Measurements from ENCODE around the gene AMACR. TPM values are rescaled to one million over a fixed set of nuclear protein-coding genes. Genes with fewer than 3 reads are reported as not detected.

The AMACR gene
- total RNA-seq, 1 donor from 2014 or later, result 9.8 TPM

- H3K27ac Mint-ChIP-seq, result no peak overlapping the region
- DNase-seq (ENCODE audit: low spot score in 2 of 2, unreplicated experiment in 2 of 2), result no peak
- no peaks in the 10 kb centered on the region for H3K9me3 Mint-ChIP-seq
- no peak for TF ChIP-seq CTCF (IDR thresholded peaks at IDR 0.05; ENCODE audit: unreplicated experiment)
- H3K4me3 Mint-ChIP-seq, result no peak overlapping the region
- H3K36me3 Mint-ChIP-seq, result no peaks in the 10 kb centered on the region
- H3K4me1 Mint-ChIP-seq, result peaks cover 4% of the 10 kb centered on the region
- peaks cover 74% of the 10 kb centered on the region for H3K27me3 Mint-ChIP-seq (ENCODE audit: low read depth)
Observed at GRCh38 chr5:33938507-33938796, 69.4 kb downstream of the AMACR start.

- H3K27me3 Mint-ChIP-seq (ENCODE audit: low read depth), result peaks cover 71% of the 10 kb centered on the region
- no peak for TF ChIP-seq CTCF (IDR thresholded peaks at IDR 0.05; ENCODE audit: unreplicated experiment)
- peaks cover 4% of the 10 kb centered on the region for H3K4me1 Mint-ChIP-seq
- no peak overlapping the region for H3K27ac Mint-ChIP-seq
- H3K4me3 Mint-ChIP-seq, result no peak overlapping the region
- no peaks in the 10 kb centered on the region for H3K36me3 Mint-ChIP-seq
- H3K9me3 Mint-ChIP-seq, result no peaks in the 10 kb centered on the region
- DNase-seq (ENCODE audit: low spot score in 2 of 2, unreplicated experiment in 2 of 2), result no peak
Observed at GRCh38 chr5:33937707-33938506, 69.9 kb downstream of the AMACR start.

DNA sequence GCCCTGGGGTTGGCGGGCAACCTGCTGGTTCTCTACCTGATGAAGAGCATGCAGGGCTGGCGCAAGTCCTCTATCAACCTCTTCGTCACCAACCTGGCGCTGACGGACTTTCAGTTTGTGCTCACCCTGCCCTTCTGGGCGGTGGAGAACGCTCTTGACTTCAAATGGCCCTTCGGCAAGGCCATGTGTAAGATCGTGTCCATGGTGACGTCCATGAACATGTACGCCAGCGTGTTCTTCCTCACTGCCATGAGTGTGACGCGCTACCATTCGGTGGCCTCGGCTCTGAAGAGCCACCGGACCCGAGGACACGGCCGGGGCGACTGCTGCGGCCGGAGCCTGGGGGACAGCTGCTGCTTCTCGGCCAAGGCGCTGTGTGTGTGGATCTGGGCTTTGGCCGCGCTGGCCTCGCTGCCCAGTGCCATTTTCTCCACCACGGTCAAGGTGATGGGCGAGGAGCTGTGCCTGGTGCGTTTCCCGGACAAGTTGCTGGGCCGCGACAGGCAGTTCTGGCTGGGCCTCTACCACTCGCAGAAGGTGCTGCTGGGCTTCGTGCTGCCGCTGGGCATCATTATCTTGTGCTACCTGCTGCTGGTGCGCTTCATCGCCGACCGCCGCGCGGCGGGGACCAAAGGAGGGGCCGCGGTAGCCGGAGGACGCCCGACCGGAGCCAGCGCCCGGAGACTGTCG lies 70.7 kb downstream of the AMACR start:
- no peaks in the 10 kb centered on the region for H3K36me3 Mint-ChIP-seq
- H3K4me3 Mint-ChIP-seq, result no peak overlapping the region
- DNase-seq (ENCODE audit: low spot score in 2 of 2, unreplicated experiment in 2 of 2), result no peak
- no peaks in the 10 kb centered on the region for H3K9me3 Mint-ChIP-seq
- peaks cover 4% of the 10 kb centered on the region for H3K4me1 Mint-ChIP-seq
- peaks cover 65% of the 10 kb centered on the region for H3K27me3 Mint-ChIP-seq (ENCODE audit: low read depth)
- TF ChIP-seq CTCF (IDR thresholded peaks at IDR 0.05; ENCODE audit: unreplicated experiment), result no peak
- H3K27ac Mint-ChIP-seq, result no peak overlapping the region

- H3K4me3 Mint-ChIP-seq, result peak within 1 kb of the TSS; percentile 72
- no peak within 1 kb of the TSS for H3K27ac Mint-ChIP-seq
- H3K36me3 Mint-ChIP-seq, result no peaks in the 10 kb centered on the region
- DNase-seq (ENCODE audit: low spot score in 2 of 2, unreplicated experiment in 2 of 2), result no peak
- no peaks in the 10 kb centered on the region for H3K9me3 Mint-ChIP-seq
- TF ChIP-seq CTCF (IDR thresholded peaks at IDR 0.05; ENCODE audit: unreplicated experiment), result no peak
- peaks cover 60% of the 10 kb centered on the region for H3K27me3 Mint-ChIP-seq (ENCODE audit: low read depth)
- peaks cover 4% of the 10 kb centered on the region for H3K4me1 Mint-ChIP-seq
Observed at GRCh38 chr5:33936381-33937016, 71.4 kb downstream of the AMACR start, which contains the start of gene RXFP3. Gene RXFP3 (plus strand): TSS chr5:33936386. CDS start chr5:33936741, 355 bp downstream.

Other genes starting within 250 kb of the AMACR start
- 13.5 to 14.0 TPM (median 13.9 TPM) in 3 replicates for gene ADAMTS12, start 116.1 kb downstream of the AMACR start, total RNA-seq
- not detected in 3 replicates for gene RXFP3, start 71.7 kb downstream of the AMACR start, total RNA-seq
- 0.45 to 0.63 TPM (median 0.62 TPM) in 3 replicates for gene SLC45A2, start 23.4 kb downstream of the AMACR start, total RNA-seq
- 8.5 to 9.8 TPM (median 9.5 TPM) in 3 replicates for gene C1QTNF3, start 35.2 kb upstream of the AMACR start, total RNA-seq